K562 (cell line): ENCODE data around the gene CCNB1.
A peak's percentile ranks its signal among the peaks of the same experiment; 100 is the strongest.

Experiments
- ARID1B ChIP-seq: fragments of 450-650 bp; IDR thresholded peaks from 2 replicates; pipeline ENCODE4 v1.6.1; 2016; ENCODE audit warnings: antibody characterized with exemption, mild to moderate bottlenecking, inconsistent platforms
- CAMTA2 ChIP-seq: fragments of 250-450 bp; sonication (Bioruptor Pico); conservative IDR thresholded peaks from 2 replicates; pipeline ENCODE4 v1.5.1; 2022
- ETV5 ChIP-seq: sonication (generic); formaldehyde crosslinking; IDR thresholded peaks from 2 replicates; pipeline ENCODE4 v1.4.0; 2020; ENCODE audit warnings: low read depth, mild to moderate bottlenecking, missing genetic modification reagents
- HNRNPL ChIP-seq: fragments of 200-400 bp; formaldehyde crosslinking; IDR thresholded peaks from 2 replicates; pipeline ENCODE4 v1.6.1; 2017; ENCODE audit warnings: low read depth, mild to moderate bottlenecking, low read length
- MYC ChIP-seq, 2 experiments: fragments of 250-450 bp in 1 of 2; sonication (Bioruptor Pico) in 1 of 2; IDR thresholded peaks; 2 replicates each; pipeline versions ENCODE4 v1.5.1 to v1.6.1; 2012 to 2021; ENCODE audit warnings: low read depth in 2 of 2, borderline replicate concordance in 1 of 2, improper control_type of control experiment in 1 of 2, low read length in 1 of 2, mild to moderate bottlenecking in 1 of 2, moderate library complexity in 1 of 2
- POLR2A ChIP-seq: fragments of 450-650 bp; conservative IDR thresholded peaks from 2 replicates; pipeline ENCODE4 v1.6.1; 2016
- RAD21 ChIP-seq, 2 experiments: fragments of 250-450 bp in 1 of 2; fragments of 450-650 bp in 1 of 2; sonication (Bioruptor Pico) in 1 of 2; formaldehyde crosslinking in 1 of 2; IDR thresholded peaks in 1 of 2; conservative IDR thresholded peaks in 1 of 2; 2 replicates each; pipeline versions ENCODE4 v1.4.0 to v1.8.0; 2020 to 2022; ENCODE audit warnings: mild to moderate bottlenecking in 2 of 2, moderate library complexity in 1 of 2
- SP1 ChIP-seq: sonication (generic); formaldehyde crosslinking; IDR thresholded peaks from 2 replicates; pipeline ENCODE4 v1.8.1; 2022; ENCODE audit warnings: mild to moderate bottlenecking, missing genetic modification reagents
- XRCC4 ChIP-seq: IDR thresholded peaks from one replicate; pipeline ENCODE4 v1.6.1; 2011; ENCODE audit not compliant: insufficient read depth, insufficient read length; ENCODE audit errors: extremely low read depth
- TF ChIP-seq, protein P1 (sequence below): sonication (generic); formaldehyde crosslinking; IDR thresholded peaks from 2 replicates; pipeline ENCODE4 v1.8.1; 2023; ENCODE audit warnings: mild to moderate bottlenecking, missing genetic modification reagents
- TF ChIP-seq, protein P2 (sequence below): fragments of 200-800 bp; sonication (Bioruptor generic); IDR thresholded peaks from 2 replicates; pipeline ENCODE4 v1.6.1; 2017; ENCODE audit warnings: missing genetic modification characterization, missing compliant biosample characterization
- TF ChIP-seq, protein P3 (sequence below), 3 experiments: IDR thresholded peaks in 2 of 3; conservative IDR thresholded peaks in 1 of 3; 2 replicates each; pipeline ENCODE4 v1.5.1; 2011 to 2012; ENCODE audit warnings: low read length in 3 of 3, mild to moderate bottlenecking in 3 of 3, control low read depth in 2 of 3, improper control_type of control experiment in 1 of 3, inconsistent platforms in 1 of 3, low read depth in 1 of 3, mixed read lengths in 1 of 3, moderate library complexity in 1 of 3; ENCODE audit not compliant: insufficient read depth in 2 of 3

DNA sequence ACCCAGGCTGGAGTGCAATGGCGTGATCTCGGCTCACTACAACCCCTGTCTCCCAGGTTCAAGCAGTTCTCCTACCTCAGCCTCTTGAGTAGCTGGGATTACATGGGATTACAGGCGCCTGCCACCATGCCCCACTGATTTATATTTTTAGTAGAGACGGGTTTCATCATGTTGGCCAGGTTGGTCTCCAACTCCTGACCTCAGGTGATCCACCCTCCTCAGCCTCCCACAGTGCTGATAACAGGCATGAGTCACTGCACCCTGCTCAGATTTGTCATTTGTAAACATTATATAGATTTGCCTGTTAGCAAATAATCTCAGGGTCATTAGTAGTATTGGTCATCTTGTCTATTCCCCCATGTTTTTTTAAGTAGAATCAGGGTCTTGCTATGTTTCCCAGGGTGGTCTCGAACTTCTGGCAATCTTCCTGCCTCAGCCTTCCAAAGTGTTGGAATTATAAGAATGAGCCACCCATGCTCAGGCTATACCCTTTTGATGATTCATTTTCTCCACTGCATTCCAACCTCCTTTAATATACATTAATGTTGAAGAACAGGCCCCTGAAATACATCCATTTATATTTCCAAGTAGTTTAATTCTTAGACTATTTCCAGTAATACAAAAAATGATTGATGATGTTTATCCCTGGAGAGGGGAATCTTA lies 39.7 kb downstream of the CCNB1 start:
- TF ChIP-seq SP1 (CRISPR knock-in tag) (no peak), POLR2A (no peak), ETV5 (no peak), HNRNPL (no peak), MYC (IDR thresholded peaks at IDR 0.05; ENCODE audit: low read depth, low read length) (no peak), MYC (CRISPR knock-in tag; IDR thresholded peaks at IDR 0.05; ENCODE audit: borderline replicate concordance, low read depth) (no peak), XRCC4 (no peak), CAMTA2 (no peak), ARID1B (peak; percentile 35; the same call in 1 of the 2 replicates), RAD21 (CRISPR knock-in tag; conservative IDR thresholded peaks at IDR 0.05 in 1 of 2, IDR thresholded peaks at IDR 0.05 in 1 of 2) (no peak)
- TF ChIP-seq, protein P1, sequence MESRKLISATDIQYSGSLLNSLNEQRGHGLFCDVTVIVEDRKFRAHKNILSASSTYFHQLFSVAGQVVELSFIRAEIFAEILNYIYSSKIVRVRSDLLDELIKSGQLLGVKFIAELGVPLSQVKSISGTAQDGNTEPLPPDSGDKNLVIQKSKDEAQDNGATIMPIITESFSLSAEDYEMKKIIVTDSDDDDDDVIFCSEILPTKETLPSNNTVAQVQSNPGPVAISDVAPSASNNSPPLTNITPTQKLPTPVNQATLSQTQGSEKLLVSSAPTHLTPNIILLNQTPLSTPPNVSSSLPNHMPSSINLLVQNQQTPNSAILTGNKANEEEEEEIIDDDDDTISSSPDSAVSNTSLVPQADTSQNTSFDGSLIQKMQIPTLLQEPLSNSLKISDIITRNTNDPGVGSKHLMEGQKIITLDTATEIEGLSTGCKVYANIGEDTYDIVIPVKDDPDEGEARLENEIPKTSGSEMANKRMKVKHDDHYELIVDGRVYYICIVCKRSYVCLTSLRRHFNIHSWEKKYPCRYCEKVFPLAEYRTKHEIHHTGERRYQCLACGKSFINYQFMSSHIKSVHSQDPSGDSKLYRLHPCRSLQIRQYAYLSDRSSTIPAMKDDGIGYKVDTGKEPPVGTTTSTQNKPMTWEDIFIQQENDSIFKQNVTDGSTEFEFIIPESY: no peak
- TF ChIP-seq, protein P2, sequence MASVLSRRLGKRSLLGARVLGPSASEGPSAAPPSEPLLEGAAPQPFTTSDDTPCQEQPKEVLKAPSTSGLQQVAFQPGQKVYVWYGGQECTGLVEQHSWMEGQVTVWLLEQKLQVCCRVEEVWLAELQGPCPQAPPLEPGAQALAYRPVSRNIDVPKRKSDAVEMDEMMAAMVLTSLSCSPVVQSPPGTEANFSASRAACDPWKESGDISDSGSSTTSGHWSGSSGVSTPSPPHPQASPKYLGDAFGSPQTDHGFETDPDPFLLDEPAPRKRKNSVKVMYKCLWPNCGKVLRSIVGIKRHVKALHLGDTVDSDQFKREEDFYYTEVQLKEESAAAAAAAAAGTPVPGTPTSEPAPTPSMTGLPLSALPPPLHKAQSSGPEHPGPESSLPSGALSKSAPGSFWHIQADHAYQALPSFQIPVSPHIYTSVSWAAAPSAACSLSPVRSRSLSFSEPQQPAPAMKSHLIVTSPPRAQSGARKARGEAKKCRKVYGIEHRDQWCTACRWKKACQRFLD: no peak
- TF ChIP-seq, protein P3, sequence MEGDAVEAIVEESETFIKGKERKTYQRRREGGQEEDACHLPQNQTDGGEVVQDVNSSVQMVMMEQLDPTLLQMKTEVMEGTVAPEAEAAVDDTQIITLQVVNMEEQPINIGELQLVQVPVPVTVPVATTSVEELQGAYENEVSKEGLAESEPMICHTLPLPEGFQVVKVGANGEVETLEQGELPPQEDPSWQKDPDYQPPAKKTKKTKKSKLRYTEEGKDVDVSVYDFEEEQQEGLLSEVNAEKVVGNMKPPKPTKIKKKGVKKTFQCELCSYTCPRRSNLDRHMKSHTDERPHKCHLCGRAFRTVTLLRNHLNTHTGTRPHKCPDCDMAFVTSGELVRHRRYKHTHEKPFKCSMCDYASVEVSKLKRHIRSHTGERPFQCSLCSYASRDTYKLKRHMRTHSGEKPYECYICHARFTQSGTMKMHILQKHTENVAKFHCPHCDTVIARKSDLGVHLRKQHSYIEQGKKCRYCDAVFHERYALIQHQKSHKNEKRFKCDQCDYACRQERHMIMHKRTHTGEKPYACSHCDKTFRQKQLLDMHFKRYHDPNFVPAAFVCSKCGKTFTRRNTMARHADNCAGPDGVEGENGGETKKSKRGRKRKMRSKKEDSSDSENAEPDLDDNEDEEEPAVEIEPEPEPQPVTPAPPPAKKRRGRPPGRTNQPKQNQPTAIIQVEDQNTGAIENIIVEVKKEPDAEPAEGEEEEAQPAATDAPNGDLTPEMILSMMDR (IDR thresholded peaks at IDR 0.05 in 2 of 3, conservative IDR thresholded peaks at IDR 0.05 in 1 of 3; ENCODE audit: insufficient read depth in 2 of 3, low read depth in 1 of 3, low read length in 3 of 3): no peak
